SJCRH30 (cell line): Measurements from ENCODE around the gene MYRFL. TPM values are rescaled to one million over a fixed set of nuclear protein-coding genes. Genes with fewer than 3 reads are reported as not detected.

ENCODE experiments used
- DNase-seq, 2 experiments: peaks; one replicate each; pipeline ENCODE4 v3.0.0-alpha.2; 2015 to 2020
- H3K27ac ChIP-seq: fragments of 250-450 bp; sonication (Bioruptor Pico); 2 replicates; pipeline ENCODE4 v1.5.1; 2020; ENCODE audit warnings: mild to moderate bottlenecking, moderate library complexity
- H3K27me3 ChIP-seq: fragments of 250-450 bp; sonication (Bioruptor Pico); 2 replicates; pipeline ENCODE4 v1.5.1; 2020; ENCODE audit warnings: mild to moderate bottlenecking, moderate library complexity
- H3K36me3 ChIP-seq: fragments of 250-450 bp; sonication (Bioruptor Pico); 2 replicates; pipeline ENCODE4 v1.5.1; 2020; ENCODE audit warnings: mild to moderate bottlenecking, moderate library complexity
- H3K4me1 ChIP-seq: fragments of 250-450 bp; sonication (Bioruptor Pico); 2 replicates; pipeline ENCODE4 v1.5.1; 2020; ENCODE audit warnings: mild to moderate bottlenecking, moderate library complexity
- H3K4me3 ChIP-seq: fragments of 250-450 bp; sonication (Bioruptor Pico); 2 replicates; pipeline ENCODE4 v1.5.1; 2020; ENCODE audit warnings: mild to moderate bottlenecking, moderate library complexity
- H3K9me3 ChIP-seq: fragments of 250-450 bp; sonication (Bioruptor Pico); replicated peaks from 2 replicates; pipeline ENCODE4 v1.5.1; 2020; ENCODE audit warnings: mild to moderate bottlenecking, moderate library complexity
- total RNA-seq: library from RNA; depleted of rRNA; stranded (reverse); fragments of >200 nt; shearing (Covaris generic); gene quantifications from 2 replicates; pipeline ENCODE4 v1.2.3, GENCODE V29; 2014

MYRFL gene
- total RNA-seq, 1 experiment from 2014 or later: not detected

GRCh38 chr12:69900720-69901131 is 75.7 kb downstream of the MYRFL start:
- Histone ChIP-seq H3K4me3 (no peak overlapping the region), H3K27ac (no peak overlapping the region), H3K36me3 (no peaks in the 10 kb centered on the region), H3K4me1 (peaks cover 60% of the 10 kb centered on the region), H3K9me3 (no peaks in the 10 kb centered on the region), H3K27me3 (no peaks in the 10 kb centered on the region)
- peak; percentile 65 to 86 for DNase-seq

GRCh38 chr12:69901221-69901905 is 76.3 kb downstream of the MYRFL start:
- H3K27me3 ChIP-seq: no peaks in the 10 kb centered on the region
- H3K4me1 ChIP-seq: peaks cover 62% of the 10 kb centered on the region
- no peaks in the 10 kb centered on the region for H3K9me3 ChIP-seq
- H3K27ac ChIP-seq: no peak overlapping the region
- no peak overlapping the region for H3K4me3 ChIP-seq
- no peaks in the 10 kb centered on the region for H3K36me3 ChIP-seq
- no peak for DNase-seq

- Histone ChIP-seq H3K9me3 (no peaks in the 10 kb centered on the region), H3K27me3 (no peaks in the 10 kb centered on the region), H3K36me3 (no peaks in the 10 kb centered on the region), H3K4me3 (no peak overlapping the region), H3K27ac (no peak overlapping the region), H3K4me1 (peaks cover 44% of the 10 kb centered on the region)
- DNase-seq: no peak
Measured at GRCh38 chr12:69903548-69903947, 78.5 kb downstream of the MYRFL start.

- peak overlapping the region; percentile 45 for H3K27ac ChIP-seq
Measured at GRCh38 chr12:69904777-69905176, 79.8 kb downstream of the MYRFL start.

GRCh38 chr12:69905801-69906200 is 80.8 kb downstream of the MYRFL start:
- H3K36me3 ChIP-seq: no peaks in the 10 kb centered on the region
- no peak overlapping the region for H3K27ac ChIP-seq
- no peak for DNase-seq
- no peaks in the 10 kb centered on the region for H3K9me3 ChIP-seq
- no peaks in the 10 kb centered on the region for H3K27me3 ChIP-seq
- H3K4me1 ChIP-seq: peaks cover 26% of the 10 kb centered on the region
- no peak overlapping the region for H3K4me3 ChIP-seq

More at GRCh38 chr12:69904777-69905176, 79.8 kb downstream of the MYRFL start:
- Histone ChIP-seq H3K27me3 (no peaks in the 10 kb centered on the region), H3K36me3 (no peaks in the 10 kb centered on the region), H3K9me3 (no peaks in the 10 kb centered on the region), H3K4me1 (peaks cover 33% of the 10 kb centered on the region), H3K4me3 (no peak overlapping the region)
- peak in 1 of 2 experiments; percentile 30 for DNase-seq

GRCh38 chr12:69906411-69907216 is 81.6 kb downstream of the MYRFL start:
- H3K27me3 ChIP-seq: no peaks in the 10 kb centered on the region
- H3K4me3 ChIP-seq: no peak overlapping the region
- H3K36me3 ChIP-seq: no peaks in the 10 kb centered on the region
- H3K27ac ChIP-seq: no peak overlapping the region
- no peaks in the 10 kb centered on the region for H3K9me3 ChIP-seq
- DNase-seq: peak in 1 of 2 experiments; percentile 27
- H3K4me1 ChIP-seq: peaks cover 19% of the 10 kb centered on the region

- DNase-seq: no peak
- Histone ChIP-seq H3K27me3 (no peaks in the 10 kb centered on the region), H3K9me3 (no peaks in the 10 kb centered on the region), H3K4me3 (no peak overlapping the region), H3K36me3 (no peaks in the 10 kb centered on the region), H3K27ac (no peak overlapping the region), H3K4me1 (peaks cover 19% of the 10 kb centered on the region)
Measured at GRCh38 chr12:69908203-69908602, 83.2 kb downstream of the MYRFL start.

GRCh38 chr12:69910694-69911093 is 85.7 kb downstream of the MYRFL start:
- no peak overlapping the region for H3K27ac ChIP-seq
- peaks cover 4% of the 10 kb centered on the region; the same call in 1 of the 2 replicates for H3K4me1 ChIP-seq
- H3K36me3 ChIP-seq: no peaks in the 10 kb centered on the region
- no peaks in the 10 kb centered on the region for H3K9me3 ChIP-seq
- no peaks in the 10 kb centered on the region for H3K27me3 ChIP-seq
- DNase-seq: no peak
- no peak overlapping the region for H3K4me3 ChIP-seq

DNA sequence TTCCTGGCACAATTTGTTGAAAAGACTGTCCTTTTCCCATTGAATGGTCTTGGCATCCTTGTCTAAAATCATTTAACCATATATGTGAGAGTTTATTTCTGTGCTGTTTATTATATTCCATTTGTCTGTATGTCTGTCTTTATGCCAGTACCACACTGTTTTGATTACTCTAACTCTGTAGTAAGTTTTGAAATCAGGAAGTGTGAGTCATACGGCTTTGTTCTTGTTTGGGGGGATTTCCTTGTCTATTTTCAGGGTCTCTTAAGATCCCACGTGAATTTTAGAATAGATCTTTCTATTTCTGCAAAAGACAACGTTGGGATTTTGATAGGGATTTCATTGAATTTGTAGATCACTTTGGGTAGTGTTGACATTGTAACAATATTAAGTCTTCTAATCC is 88.5 kb downstream of the MYRFL start:
- Histone ChIP-seq H3K36me3 (no peaks in the 10 kb centered on the region), H3K4me3 (no peak overlapping the region), H3K27ac (no peak overlapping the region), H3K27me3 (no peaks in the 10 kb centered on the region), H3K9me3 (no peaks in the 10 kb centered on the region), H3K4me1 (no peaks in the 10 kb centered on the region)
- DNase-seq: no peak

- Histone ChIP-seq H3K4me1 (no peaks in the 10 kb centered on the region), H3K27ac (no peak overlapping the region), H3K9me3 (no peaks in the 10 kb centered on the region), H3K36me3 (no peaks in the 10 kb centered on the region), H3K27me3 (no peaks in the 10 kb centered on the region), H3K4me3 (no peak overlapping the region)
- no peak for DNase-seq
Measured at GRCh38 chr12:69915964-69916363, 90.9 kb downstream of the MYRFL start.

DNA sequence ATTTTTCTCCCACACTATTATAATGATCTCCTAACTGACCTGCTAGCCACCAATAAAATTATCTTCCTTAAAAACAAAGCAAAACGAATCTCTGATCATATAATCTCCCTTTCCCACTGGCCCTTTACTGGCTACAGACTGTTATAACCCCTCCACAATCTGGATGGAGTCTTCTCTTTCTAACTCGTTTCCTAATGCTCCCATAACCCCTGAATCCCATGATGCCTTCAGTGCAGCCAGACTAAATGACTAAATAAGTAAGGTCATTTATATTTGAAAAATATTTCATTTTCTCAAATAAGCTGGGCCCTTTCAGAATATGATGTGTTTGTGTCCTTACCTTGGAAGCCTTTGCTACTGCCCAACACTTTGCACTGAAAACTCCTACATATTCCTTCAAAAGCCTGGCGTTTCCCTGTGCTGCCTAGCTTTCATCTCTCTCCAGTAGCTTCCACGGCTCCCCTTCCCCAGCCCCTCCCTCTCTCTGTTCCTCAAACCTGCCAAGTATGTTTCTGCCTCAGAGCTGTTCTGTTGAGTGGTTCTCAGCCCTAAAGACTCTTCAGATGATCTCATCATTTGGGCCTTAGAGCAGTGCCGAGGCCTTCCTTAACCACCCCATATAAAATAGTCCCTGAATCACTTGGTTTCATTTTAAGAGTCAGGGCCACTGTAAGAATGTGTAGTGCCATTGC is 91.7 kb downstream of the MYRFL start:
- Histone ChIP-seq H3K27me3 (no peaks in the 10 kb centered on the region), H3K36me3 (no peaks in the 10 kb centered on the region), H3K4me3 (no peak overlapping the region), H3K9me3 (no peaks in the 10 kb centered on the region), H3K4me1 (no peaks in the 10 kb centered on the region), H3K27ac (no peak overlapping the region)
- no peak for DNase-seq

DNA sequence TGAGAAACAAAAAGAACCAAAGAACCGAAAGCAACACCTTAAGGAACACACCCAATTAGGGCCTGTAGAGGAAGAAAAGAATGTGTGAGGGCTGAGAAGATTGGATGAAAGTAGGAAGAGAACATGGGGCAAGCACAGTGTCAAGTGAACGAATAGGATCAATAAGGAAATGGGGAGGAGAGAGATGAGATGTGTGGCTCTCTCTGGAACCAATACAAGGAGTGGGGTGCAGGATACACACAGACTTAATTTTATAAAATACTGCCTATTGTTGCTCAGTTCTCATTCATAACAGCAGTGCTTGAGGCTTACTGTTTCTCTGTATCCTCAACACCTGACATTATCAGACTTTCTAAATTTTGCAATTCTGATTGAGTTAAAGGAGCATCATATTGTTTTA is 93.3 kb downstream of the MYRFL start:
- H3K27me3 ChIP-seq: no peaks in the 10 kb centered on the region
- no peaks in the 10 kb centered on the region for H3K36me3 ChIP-seq
- no peaks in the 10 kb centered on the region for H3K4me1 ChIP-seq
- no peaks in the 10 kb centered on the region for H3K9me3 ChIP-seq
- H3K27ac ChIP-seq: no peak overlapping the region
- no peak overlapping the region for H3K4me3 ChIP-seq
- DNase-seq: no peak

- Histone ChIP-seq H3K36me3 (no peaks in the 10 kb centered on the region), H3K27ac (no peak overlapping the region), H3K9me3 (no peaks in the 10 kb centered on the region), H3K27me3 (no peaks in the 10 kb centered on the region), H3K4me1 (no peaks in the 10 kb centered on the region), H3K4me3 (no peak overlapping the region)
- no peak for DNase-seq
Measured at GRCh38 chr12:69919495-69919894, 94.5 kb downstream of the MYRFL start.

- Histone ChIP-seq H3K36me3 (no peaks in the 10 kb centered on the region), H3K4me1 (no peaks in the 10 kb centered on the region), H3K9me3 (no peaks in the 10 kb centered on the region), H3K27ac (no peak overlapping the region), H3K4me3 (no peak overlapping the region), H3K27me3 (no peaks in the 10 kb centered on the region)
- no peak for DNase-seq
Measured at GRCh38 chr12:69921831-69922230, 96.8 kb downstream of the MYRFL start.

DNA sequence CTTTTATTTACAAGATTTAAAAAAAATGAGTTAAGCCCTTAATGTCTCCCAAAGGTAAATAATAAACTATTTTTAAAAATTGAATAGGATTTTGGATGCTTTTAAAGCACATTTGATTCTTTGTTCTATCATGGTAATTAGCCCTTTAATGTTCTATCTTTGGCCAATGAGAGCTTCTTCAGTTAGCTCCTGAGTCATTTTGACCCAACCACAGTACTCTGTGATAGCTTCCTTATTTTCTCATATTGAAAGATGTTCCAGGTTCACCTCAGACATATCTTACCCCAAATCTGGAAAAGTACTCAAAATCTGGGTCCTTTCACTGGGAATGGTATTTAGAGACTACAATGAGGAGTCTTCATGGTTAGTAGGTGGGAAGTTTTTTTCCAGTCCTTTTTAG is 98.0 kb downstream of the MYRFL start:
- Histone ChIP-seq H3K9me3 (no peaks in the 10 kb centered on the region), H3K36me3 (no peaks in the 10 kb centered on the region), H3K4me3 (no peak overlapping the region), H3K4me1 (no peaks in the 10 kb centered on the region), H3K27me3 (no peaks in the 10 kb centered on the region), H3K27ac (no peak overlapping the region)
- DNase-seq: no peak
